GM12878 (cell line): ENCODE measurements around the gene ZNF385D. TPM values are rescaled to one million over a fixed set of nuclear protein-coding genes. Genes with fewer than 3 reads are reported as not detected.

Experiments used
- ATAC-seq: fragments of 200-7000 bp; cut with Tn5 transposase; 3 replicates; pipeline ENCODE4 v1.9.1; 2020; ENCODE audit warnings: mild to moderate bottlenecking, moderate library complexity
- BruUV-seq: library from RNA; stranded (reverse); fragments of 400-500 nt; replicated peaks from 2 replicates; lab custom pipeline; 2021; lab: Mats Ljungman, UMichigan
- CTCF ChIA-PET: fragments of 300-600 bp; sonication (Branson Sonifier 250); formaldehyde crosslinking; extraction: SDS; loops from one replicate; lab custom pipeline; 2021; ENCODE audit warnings: inconsistent platforms; lab: Yijun Ruan, JAX
- POLR2A ChIA-PET: fragments of 350-600 bp; formaldehyde crosslinking; extraction: SDS; loops from one replicate; lab custom pipeline; 2021; ENCODE audit warnings: inconsistent platforms; lab: Charles Lee
- RAD21 ChIA-PET: fragments of 300-600 bp; sonication (Branson Sonifier 250); formaldehyde crosslinking; loops from one replicate; lab custom pipeline; 2023; ENCODE audit warnings: antibody characterized with exemption; ENCODE audit not compliant: unreplicated experiment; lab: Charles Lee
- SMC1A ChIA-PET: fragments of 300-600 bp; sonication (Branson Sonifier 250); formaldehyde crosslinking; loops from one replicate; lab custom pipeline; 2023; ENCODE audit not compliant: unreplicated experiment, uncharacterized antibody; lab: Charles Lee
- DNase-seq: peaks from one replicate; pipeline ENCODE4 v3.0.0-alpha.2; 2011; ENCODE audit warnings: low read depth, low spot score
- FAIRE-seq: peaks from 3 replicates; lab custom pipeline; 2011; peaks lifted over from hg19 to GRCh38; lab: Jason Lieb, UNC
- H2AFZ ChIP-seq: 2 replicates; pipeline ENCODE4 v1.6.0; 2011; ENCODE audit warnings: low read depth, low read length, control low read depth; ENCODE audit not compliant: control insufficient read depth
- H3K27ac ChIP-seq: 2 replicates; pipeline ENCODE4 v1.5.1; 2011; ENCODE audit warnings: control low read depth; ENCODE audit not compliant: control insufficient read depth, insufficient read depth
- H3K27me3 ChIP-seq, 2 experiments: replicated peaks in 1 of 2; 2 replicates each; pipeline versions ENCODE4 v1.6.0 to v1.6.1; 2011; ENCODE audit warnings: low read length in 1 of 2; ENCODE audit not compliant: control insufficient read depth in 2 of 2, insufficient read depth in 2 of 2
- H3K36me3 ChIP-seq, 2 experiments: 2 replicates each; pipeline ENCODE4 v1.5.1; 2011; ENCODE audit warnings: low read length in 1 of 2; ENCODE audit not compliant: control insufficient read depth in 2 of 2, insufficient read depth in 2 of 2
- H3K4me1 ChIP-seq: 2 replicates; pipeline ENCODE4 v1.6.1; 2011; ENCODE audit warnings: mild to moderate bottlenecking, low read length, moderate library complexity, mixed read lengths; ENCODE audit not compliant: control insufficient read depth, insufficient read depth
- H3K4me2 ChIP-seq: 2 replicates; pipeline ENCODE4 v1.6.0; 2011; ENCODE audit warnings: control low read depth; ENCODE audit not compliant: control insufficient read depth, insufficient read depth
- H3K4me3 ChIP-seq: fragments of 200-600 bp; sonication (generic); 2 replicates; pipeline ENCODE4 v1.5.1; 2016
- H3K79me2 ChIP-seq: 2 replicates; pipeline ENCODE4 v1.6.0; 2011; ENCODE audit warnings: low read length; ENCODE audit not compliant: control insufficient read depth, insufficient read depth
- H3K9ac ChIP-seq: 2 replicates; pipeline ENCODE4 v1.8.0; 2011; ENCODE audit warnings: low read length, control low read depth, mixed read lengths; ENCODE audit not compliant: control insufficient read depth, insufficient read depth
- H3K9me3 ChIP-seq: replicated peaks from 3 replicates; pipeline ENCODE4 v1.5.1; 2011; ENCODE audit warnings: mild to moderate bottlenecking, low read length; ENCODE audit not compliant: control insufficient read depth, insufficient read depth
- H4K20me1 ChIP-seq: 2 replicates; pipeline ENCODE4 v1.6.0; 2011; ENCODE audit not compliant: control insufficient read depth, insufficient read depth
- ASH2L ChIP-seq: fragments of 300-600, 200-600 bp; sonication (generic); IDR thresholded peaks from 2 replicates; pipeline ENCODE4 v1.6.1; 2017; ENCODE audit warnings: low read depth, mild to moderate bottlenecking, borderline replicate concordance
- BRCA1 ChIP-seq: IDR thresholded peaks from 2 replicates; pipeline ENCODE4 v1.6.1; 2011; ENCODE audit warnings: low read depth, low read length, improper control_type of control experiment
- GABPA ChIP-seq: IDR thresholded peaks from 2 replicates; pipeline ENCODE4 v1.6.1; 2014; ENCODE audit warnings: antibody characterized with exemption, low read depth, mild to moderate bottlenecking, inconsistent platforms
- HDAC6 ChIP-seq: fragments of 200-600 bp; sonication (generic); IDR thresholded peaks from one replicate; pipeline ENCODE4 v1.8.0; 2017; ENCODE audit warnings: antibody characterized with exemption; ENCODE audit not compliant: unreplicated experiment
- IKZF2 ChIP-seq, 2 experiments: fragments of 450-650 bp; IDR thresholded peaks; 2 replicates each; pipeline ENCODE4 v1.6.1; 2017; ENCODE audit warnings: mild to moderate bottlenecking in 2 of 2, moderate library complexity in 2 of 2
- PAX8 ChIP-seq: fragments of 450-650 bp; IDR thresholded peaks from 2 replicates; pipeline ENCODE4 v1.6.1; 2017; ENCODE audit warnings: mild to moderate bottlenecking, moderate library complexity
- PML ChIP-seq: IDR thresholded peaks from 2 replicates; pipeline ENCODE4 v1.6.1; 2012; ENCODE audit warnings: low read length, inconsistent platforms
- RAD21 ChIP-seq: IDR thresholded peaks from 2 replicates; pipeline ENCODE4 v1.6.1; 2011; ENCODE audit warnings: mild to moderate bottlenecking, low read depth, low read length, moderate library complexity; ENCODE audit not compliant: insufficient read depth
- RAD51 ChIP-seq: fragments of 450-650 bp; IDR thresholded peaks from 2 replicates; pipeline ENCODE4 v1.6.1; 2016; ENCODE audit warnings: moderate library complexity, mild to moderate bottlenecking, inconsistent platforms
- SMC3 ChIP-seq: IDR thresholded peaks from 2 replicates; pipeline ENCODE4 v1.6.1; 2011; ENCODE audit warnings: low read length, improper control_type of control experiment, borderline replicate concordance
- TCF7 ChIP-seq: IDR thresholded peaks from 2 replicates; pipeline ENCODE4 v1.6.1; 2014; ENCODE audit warnings: antibody characterized with exemption, borderline replicate concordance
- WGBS: methylation state at CpG from one replicate; pipeline ENCODE4 v1.1.6; 2016; ENCODE audit warnings: low lambda C conversion rate; ENCODE audit not compliant: insufficient replicate concordance, insufficient coverage; ENCODE audit errors: missing lambda C conversion rate; 5-methylcytosine and 5-hydroxymethylcytosine counted together
- in situ Hi-C: fragments of 300-500 bp; cut with MboI; formaldehyde crosslinking; loops from 9 replicates; pipeline ENCODE4 v1.14.3; 2018; ENCODE audit warnings: mixed read lengths
- intact Hi-C: fragments of 100-400 bp; cut with micrococcal nuclease; formaldehyde crosslinking; loops from one replicate; pipeline ENCODE4 v1.14.2; 2022; ENCODE audit not compliant: unreplicated experiment
- polyA plus RNA-seq, 11 experiments: library from polyadenylated mRNA; depleted of rRNA in 4 of 11; unstranded in 6 of 11; stranded (reverse) in 5 of 11; fragments of >200 nt; fragmentation: Nextera tagmentation in 4 of 11; fragmentation: Illumina TruSeq in 1 of 11; extraction: Ambion mirVana in 4 of 11; extraction: Trizol in 1 of 11; gene quantifications; 1 replicate in 1 of 11; 2 replicates in 10 of 11; pipeline versions ENCODE4 v1.2.1 to v1.2.3, GENCODE V29; 2011 to 2016; ENCODE audit warnings: inconsistent platforms in 2 of 11, missing spikeins in 2 of 11, low read depth in 1 of 11
- total RNA-seq, 4 experiments: library from RNA; depleted of rRNA in 3 of 4; stranded (reverse); fragments of >200 nt in 3 of 4; fragmentation: Illumina TruSeq in 1 of 4; extraction: Trizol in 1 of 4; gene quantifications; 2 replicates each; pipeline versions ENCODE4 v1.2.1 to v1.2.3, GENCODE V29; 2013 to 2021
- TF ChIP-seq, protein P1 (sequence below): IDR thresholded peaks from 2 replicates; pipeline ENCODE4 v1.6.1; 2011; ENCODE audit warnings: low read depth, low read length, improper control_type of control experiment, borderline replicate concordance
- TF ChIP-seq, protein P2 (sequence below): fragments of 450-650 bp; IDR thresholded peaks from 2 replicates; pipeline ENCODE4 v1.6.1; 2016; ENCODE audit warnings: mild to moderate bottlenecking

Gene ZNF385D
- total and polyA plus RNA-seq, 10 of the 15 experiments (the other 5 are each of a cell fraction or from before 2014, with no cell fraction given) = 0.01 to 0.62 (median 0.18) TPM; not detected in 5

DNA sequence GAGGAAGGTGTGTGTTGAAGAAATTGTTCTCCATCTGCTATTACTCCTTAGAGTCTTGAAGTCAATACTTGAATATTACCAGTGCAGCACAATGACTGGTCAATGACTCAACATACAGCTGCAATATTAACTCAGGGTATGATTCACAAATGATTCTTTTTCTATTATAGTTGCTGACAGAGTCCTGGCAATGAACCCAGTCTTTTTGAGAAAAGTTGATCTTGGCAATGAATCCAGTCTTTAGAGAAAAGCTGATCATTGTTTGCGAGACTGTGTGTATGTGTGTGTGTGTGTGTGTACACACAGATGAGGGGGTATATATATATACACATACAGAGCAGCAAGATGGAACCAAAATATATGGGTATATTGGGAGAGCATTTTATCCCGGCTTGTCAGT, 315.1 kb downstream of the ZNF385D start:
- no peaks in the 10 kb centered on the region for H4K20me1 ChIP-seq
- ChIA-PET SMC1A (interaction anchor here (0.6 to 1.3 kb wide), 4 partner anchors 8 to 169 kb away, joined by 3 read pairs; no protein-coding TSS in a partner anchor), POLR2A (no interaction called here), CTCF (interaction anchor here (1.8 to 2.0 kb wide), 2 partner anchors 9 to 14 kb away, joined by 4 to 6 read pairs; no protein-coding TSS in a partner anchor), RAD21 (interaction anchor here (0.9 kb wide), 1 partner anchor 22 kb away, joined by 4 read pairs; no protein-coding TSS in a partner anchor)
- DNase-seq = no peak
- peak; percentile 41 for ATAC-seq
- intact Hi-C loops (no loop called here), in situ Hi-C loops (no loop called here)
- no peaks in the 10 kb centered on the region for H3K9me3 ChIP-seq
- FAIRE-seq = no peak
- H3K36me3 ChIP-seq = no peaks in the 10 kb centered on the region
- no peak overlapping the region for H2AFZ ChIP-seq
- WGBS = 29% methylated on average over 2 of the region's 2 CpGs
- no peak overlapping the region for H3K27ac ChIP-seq
- no peaks in the 10 kb centered on the region for H3K79me2 ChIP-seq
- no TSS peak for BruUV-seq
- no peak overlapping the region for H3K9ac ChIP-seq
- no peaks in the 10 kb centered on the region for H3K4me1 ChIP-seq
- H3K4me2 ChIP-seq = no peak overlapping the region
- H3K4me3 ChIP-seq = no peak overlapping the region
- no peaks in the 10 kb centered on the region for H3K27me3 ChIP-seq
- TF ChIP-seq ASH2L (no peak), BRCA1 (no peak), HDAC6 (no peak), TCF7 (no peak), PML (no peak), RAD21 (no peak), GABPA (no peak), SMC3 (no peak), RAD51 (no peak), IKZF2 (IDR thresholded peaks at IDR 0.05) (no peak), PAX8 (no peak)
- TF ChIP-seq, protein P1, sequence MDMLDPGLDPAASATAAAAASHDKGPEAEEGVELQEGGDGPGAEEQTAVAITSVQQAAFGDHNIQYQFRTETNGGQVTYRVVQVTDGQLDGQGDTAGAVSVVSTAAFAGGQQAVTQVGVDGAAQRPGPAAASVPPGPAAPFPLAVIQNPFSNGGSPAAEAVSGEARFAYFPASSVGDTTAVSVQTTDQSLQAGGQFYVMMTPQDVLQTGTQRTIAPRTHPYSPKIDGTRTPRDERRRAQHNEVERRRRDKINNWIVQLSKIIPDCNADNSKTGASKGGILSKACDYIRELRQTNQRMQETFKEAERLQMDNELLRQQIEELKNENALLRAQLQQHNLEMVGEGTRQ = no peak
- TF ChIP-seq, protein P2, sequence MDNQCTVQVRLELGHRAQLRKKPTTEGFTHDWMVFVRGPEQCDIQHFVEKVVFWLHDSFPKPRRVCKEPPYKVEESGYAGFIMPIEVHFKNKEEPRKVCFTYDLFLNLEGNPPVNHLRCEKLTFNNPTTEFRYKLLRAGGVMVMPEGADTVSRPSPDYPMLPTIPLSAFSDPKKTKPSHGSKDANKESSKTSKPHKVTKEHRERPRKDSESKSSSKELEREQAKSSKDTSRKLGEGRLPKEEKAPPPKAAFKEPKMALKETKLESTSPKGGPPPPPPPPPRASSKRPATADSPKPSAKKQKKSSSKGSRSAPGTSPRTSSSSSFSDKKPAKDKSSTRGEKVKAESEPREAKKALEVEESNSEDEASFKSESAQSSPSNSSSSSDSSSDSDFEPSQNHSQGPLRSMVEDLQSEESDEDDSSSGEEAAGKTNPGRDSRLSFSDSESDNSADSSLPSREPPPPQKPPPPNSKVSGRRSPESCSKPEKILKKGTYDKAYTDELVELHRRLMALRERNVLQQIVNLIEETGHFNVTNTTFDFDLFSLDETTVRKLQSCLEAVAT = no peak
